GM12864 (cell line): Measurements from ENCODE around the gene RCAN1.

Experiments
- DNase-seq: peaks from one replicate; pipeline ENCODE4 v3.0.0-alpha.2; 2011; ENCODE audit warnings: low read depth
- H3K4me3 ChIP-seq: 2 replicates; pipeline ENCODE4 v1.5.1; 2011; ENCODE audit warnings: mild to moderate bottlenecking, low read depth, low read length, control low read depth
- TF ChIP-seq, protein P1 (sequence below): IDR thresholded peaks from 2 replicates; pipeline ENCODE4 v1.5.1; 2011; ENCODE audit warnings: low read depth, mild to moderate bottlenecking, moderate library complexity, low read length, control low read depth, inconsistent platforms; ENCODE audit errors: missing control alignments

The RCAN1 gene

DNA sequence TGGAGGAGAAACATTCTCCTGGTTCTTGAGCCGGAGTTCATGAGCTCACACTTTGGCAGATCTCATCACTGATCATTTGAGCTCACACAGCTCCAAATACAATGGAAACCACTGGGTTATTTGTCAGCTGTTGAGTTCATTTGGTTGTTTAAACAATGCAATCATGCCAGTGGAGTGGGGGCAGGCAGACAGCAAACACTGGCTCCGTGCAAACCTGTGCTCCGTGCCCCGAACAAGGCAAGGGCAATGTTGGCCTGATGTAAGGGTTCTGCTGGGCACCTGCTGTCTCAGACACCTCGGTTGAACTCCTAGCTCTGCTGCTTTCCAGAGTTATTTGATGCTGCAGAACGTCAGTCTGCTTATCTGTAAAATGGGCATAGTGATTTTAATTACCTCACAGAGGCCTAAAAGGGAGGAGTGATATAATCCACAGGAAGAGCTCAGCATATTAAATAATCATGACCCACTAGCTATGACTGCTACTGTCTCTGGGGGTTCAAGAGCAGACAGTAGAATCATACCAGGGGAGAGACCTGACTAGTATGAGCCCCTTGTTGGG lies 33.9 kb upstream of the RCAN1 start:
- TF ChIP-seq, protein P1, sequence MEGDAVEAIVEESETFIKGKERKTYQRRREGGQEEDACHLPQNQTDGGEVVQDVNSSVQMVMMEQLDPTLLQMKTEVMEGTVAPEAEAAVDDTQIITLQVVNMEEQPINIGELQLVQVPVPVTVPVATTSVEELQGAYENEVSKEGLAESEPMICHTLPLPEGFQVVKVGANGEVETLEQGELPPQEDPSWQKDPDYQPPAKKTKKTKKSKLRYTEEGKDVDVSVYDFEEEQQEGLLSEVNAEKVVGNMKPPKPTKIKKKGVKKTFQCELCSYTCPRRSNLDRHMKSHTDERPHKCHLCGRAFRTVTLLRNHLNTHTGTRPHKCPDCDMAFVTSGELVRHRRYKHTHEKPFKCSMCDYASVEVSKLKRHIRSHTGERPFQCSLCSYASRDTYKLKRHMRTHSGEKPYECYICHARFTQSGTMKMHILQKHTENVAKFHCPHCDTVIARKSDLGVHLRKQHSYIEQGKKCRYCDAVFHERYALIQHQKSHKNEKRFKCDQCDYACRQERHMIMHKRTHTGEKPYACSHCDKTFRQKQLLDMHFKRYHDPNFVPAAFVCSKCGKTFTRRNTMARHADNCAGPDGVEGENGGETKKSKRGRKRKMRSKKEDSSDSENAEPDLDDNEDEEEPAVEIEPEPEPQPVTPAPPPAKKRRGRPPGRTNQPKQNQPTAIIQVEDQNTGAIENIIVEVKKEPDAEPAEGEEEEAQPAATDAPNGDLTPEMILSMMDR, result no peak
- DNase-seq, result no peak
- H3K4me3 ChIP-seq, result no peak overlapping the region

DNA sequence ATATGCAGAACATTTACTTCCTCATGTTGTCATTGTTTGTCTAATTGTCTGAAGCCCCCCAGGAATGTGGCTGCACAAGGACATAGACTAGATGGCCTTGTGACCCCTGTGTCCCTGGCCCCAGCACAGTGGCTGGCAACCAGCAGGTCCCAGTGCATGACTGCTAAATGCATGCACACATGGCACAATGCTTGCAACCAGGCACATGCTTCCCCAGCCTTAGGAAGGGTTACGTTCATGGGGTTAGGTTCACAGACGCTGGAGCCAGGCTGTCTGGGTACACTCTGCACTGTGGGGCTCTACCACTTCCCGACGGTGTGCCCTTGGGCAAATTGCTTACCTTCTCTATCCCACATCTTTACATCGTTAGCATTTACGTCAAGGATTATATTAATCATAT lies 32.6 kb upstream of the RCAN1 start:
- H3K4me3 ChIP-seq, result no peak overlapping the region
- TF ChIP-seq, protein P1, result no peak
- no peak for DNase-seq

- TF ChIP-seq, protein P1, result no peak
- H3K4me3 ChIP-seq, result no peak overlapping the region
- no peak for DNase-seq
Measured at GRCh38 chr21:34644825-34645224, 29.9 kb upstream of the RCAN1 start.

DNA sequence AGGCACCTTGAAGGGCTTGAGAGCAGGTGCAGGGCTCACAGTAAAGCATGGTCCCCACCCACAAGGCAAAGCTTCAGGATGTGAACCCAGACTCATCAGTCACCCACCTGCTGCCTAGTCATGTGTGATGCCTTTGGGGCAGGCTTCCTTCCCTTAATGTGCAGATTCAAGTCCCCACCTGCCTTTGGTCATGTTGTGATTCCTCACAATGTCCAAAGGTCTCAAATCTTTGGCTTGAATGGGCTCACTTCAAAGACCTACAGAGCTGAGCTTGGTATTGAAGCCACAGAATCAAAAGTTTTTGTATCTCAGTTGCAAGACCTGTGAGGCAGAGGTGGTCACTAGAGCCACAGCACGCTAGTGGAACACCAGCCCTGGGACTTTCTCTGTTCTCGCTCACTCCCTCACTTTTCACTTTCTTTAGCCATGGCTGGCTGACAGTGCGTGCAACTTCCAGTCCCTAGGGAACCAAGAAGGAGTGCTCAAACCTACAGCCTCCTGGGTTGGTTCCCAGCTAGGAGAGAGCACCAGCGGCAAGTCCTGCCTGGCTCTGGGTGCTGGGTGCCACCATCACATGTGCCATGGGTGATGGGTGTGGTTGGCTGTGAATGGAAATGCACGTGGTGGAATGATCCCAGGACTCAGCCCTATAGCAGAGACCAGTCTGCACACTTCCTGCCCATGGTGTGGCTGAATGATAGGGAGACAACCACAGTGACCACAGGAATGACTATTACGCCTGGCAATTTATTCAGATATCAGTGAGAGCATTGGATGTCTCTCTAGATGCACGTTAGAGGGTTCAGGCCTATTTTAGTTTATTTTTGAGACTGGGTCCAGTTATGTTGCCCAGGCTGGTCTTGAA lies 27.5 kb upstream of the RCAN1 start:
- no peak overlapping the region for H3K4me3 ChIP-seq
- TF ChIP-seq, protein P1, result no peak
- DNase-seq, result peak; percentile 79

DNA sequence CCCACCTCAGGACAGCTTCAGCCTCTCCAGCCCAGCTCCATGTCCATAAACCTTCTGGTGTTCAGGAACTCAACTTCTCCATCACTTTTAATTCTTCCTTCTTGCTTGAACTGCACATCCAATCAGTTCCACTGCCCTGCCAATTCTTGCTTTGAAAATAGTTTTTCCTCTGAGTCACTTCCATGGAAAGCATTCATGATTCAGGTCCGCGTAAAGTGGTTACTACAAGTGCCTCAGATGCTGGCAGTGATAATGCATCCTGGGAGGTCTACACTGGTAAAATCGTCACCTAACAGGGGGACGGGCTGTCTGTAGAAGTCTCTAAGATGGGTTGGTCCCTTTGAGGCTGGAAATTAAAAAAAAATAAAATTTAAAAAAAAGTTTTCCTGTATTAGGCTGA lies 25.9 kb upstream of the RCAN1 start:
- no peak for DNase-seq
- no peak overlapping the region for H3K4me3 ChIP-seq
- TF ChIP-seq, protein P1, result no peak

DNA sequence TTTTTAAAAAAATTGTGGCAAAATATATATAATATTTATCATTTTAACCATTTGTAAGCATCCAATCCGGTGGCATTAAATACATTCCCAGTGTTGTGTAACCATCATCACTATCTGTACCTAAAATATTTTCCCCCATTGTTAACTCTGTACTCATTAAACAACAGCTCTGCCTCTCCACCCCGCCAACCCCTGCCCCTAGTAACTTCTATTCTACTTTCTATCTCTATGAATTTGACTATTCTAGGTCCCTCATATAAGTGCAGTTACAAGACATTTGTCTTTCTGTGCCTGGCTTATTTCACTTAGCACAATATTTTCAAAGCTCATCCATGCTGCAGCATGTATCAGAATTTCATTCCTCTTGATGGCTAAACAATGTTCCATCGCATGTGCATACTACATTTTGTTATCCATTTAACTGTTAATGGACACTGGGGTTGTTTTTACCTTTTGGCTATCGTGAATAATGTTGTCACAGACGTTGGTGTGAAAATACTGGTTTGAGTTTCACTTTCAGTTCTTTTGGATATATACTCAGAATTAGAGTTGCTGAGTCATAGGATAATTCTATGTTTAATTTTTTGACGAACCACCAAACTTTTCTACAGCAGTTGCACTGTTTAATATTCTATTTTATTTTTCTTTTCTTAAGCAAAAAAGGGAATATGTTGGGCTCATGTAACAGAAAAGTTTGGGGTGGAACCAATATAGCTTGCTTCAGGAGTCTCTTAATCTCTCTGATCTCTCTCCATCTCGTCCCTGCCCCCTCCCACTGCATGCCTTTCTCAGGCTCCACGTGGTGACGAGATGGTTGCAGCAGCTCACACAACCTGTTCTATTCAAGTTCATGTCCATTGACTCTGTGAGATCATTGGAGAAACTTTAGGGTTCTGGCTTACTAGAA lies 25.2 kb upstream of the RCAN1 start:
- TF ChIP-seq, protein P1, result no peak
- no peak overlapping the region for H3K4me3 ChIP-seq
- DNase-seq, result no peak
